Subcutaneous adipose tissue (tissue), 4 donors: ENCODE measurements around the gene NT5C1A. TPM values are rescaled to one million over a fixed set of nuclear protein-coding genes. Genes with fewer than 3 reads are reported as not detected.

Source experiments
- CTCF ChIP-seq: fragments of 450-650 bp; IDR thresholded peaks from one replicate; pipeline ENCODE4 v1.5.1; 2016; ENCODE audit warnings: low read depth, mild to moderate bottlenecking, control low read depth, antibody characterized with exemption, moderate library complexity
- total RNA-seq, 4 donors: library from RNA; depleted of rRNA; stranded (reverse); fragments of >200 nt; gene quantifications; one replicate each; pipeline ENCODE4 v1.1.0, GENCODE V29; 2016

Gene NT5C1A
- total RNA-seq, 4 donors from 2014 or later = not detected

- no peak for TF ChIP-seq CTCF
Measured at GRCh38 chr1:39655578-39656268, 16.2 kb downstream of the NT5C1A start.

GRCh38 chr1:39654291-39654690 lies 17.6 kb downstream of the NT5C1A start:
- TF ChIP-seq CTCF = no peak

- no peak for TF ChIP-seq CTCF
Measured at GRCh38 chr1:39653546-39654031, 18.3 kb downstream of the NT5C1A start.

- no peak for TF ChIP-seq CTCF
Measured at GRCh38 chr1:39652554-39652953, 19.4 kb downstream of the NT5C1A start.

- no peak for TF ChIP-seq CTCF
Measured at GRCh38 chr1:39652105-39652504, 19.8 kb downstream of the NT5C1A start.

GRCh38 chr1:39650431-39650830 lies 21.5 kb downstream of the NT5C1A start:
- TF ChIP-seq CTCF = no peak

- no peak for TF ChIP-seq CTCF
Measured at GRCh38 chr1:39649636-39650185, 22.2 kb downstream of the NT5C1A start.
